ENCODE measurements around the gene COL23A1. TPM values are rescaled to one million over a fixed set of nuclear protein-coding genes. Genes with fewer than 3 reads are reported as not detected.

The COL23A1 gene
- total and polyA plus RNA-seq, 2 experiments from 2014 or later: 4.8 to 8.2 TPM

- TF ChIP-seq, protein P1, sequence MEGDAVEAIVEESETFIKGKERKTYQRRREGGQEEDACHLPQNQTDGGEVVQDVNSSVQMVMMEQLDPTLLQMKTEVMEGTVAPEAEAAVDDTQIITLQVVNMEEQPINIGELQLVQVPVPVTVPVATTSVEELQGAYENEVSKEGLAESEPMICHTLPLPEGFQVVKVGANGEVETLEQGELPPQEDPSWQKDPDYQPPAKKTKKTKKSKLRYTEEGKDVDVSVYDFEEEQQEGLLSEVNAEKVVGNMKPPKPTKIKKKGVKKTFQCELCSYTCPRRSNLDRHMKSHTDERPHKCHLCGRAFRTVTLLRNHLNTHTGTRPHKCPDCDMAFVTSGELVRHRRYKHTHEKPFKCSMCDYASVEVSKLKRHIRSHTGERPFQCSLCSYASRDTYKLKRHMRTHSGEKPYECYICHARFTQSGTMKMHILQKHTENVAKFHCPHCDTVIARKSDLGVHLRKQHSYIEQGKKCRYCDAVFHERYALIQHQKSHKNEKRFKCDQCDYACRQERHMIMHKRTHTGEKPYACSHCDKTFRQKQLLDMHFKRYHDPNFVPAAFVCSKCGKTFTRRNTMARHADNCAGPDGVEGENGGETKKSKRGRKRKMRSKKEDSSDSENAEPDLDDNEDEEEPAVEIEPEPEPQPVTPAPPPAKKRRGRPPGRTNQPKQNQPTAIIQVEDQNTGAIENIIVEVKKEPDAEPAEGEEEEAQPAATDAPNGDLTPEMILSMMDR (conservative IDR thresholded peaks at IDR 0.05; ENCODE audit: low read depth in 2 of 2): no peak
- TF ChIP-seq EZH2 (IDR thresholded peaks at IDR 0.05; ENCODE audit: low read depth, unreplicated experiment) (no peak), ZNF114 (CRISPR knock-in tag; IDR thresholded peaks at IDR 0.05) (no peak), POLR2AphosphoS5 (IDR thresholded peaks at IDR 0.05; ENCODE audit: low read depth) (no peak), STAT1 (IDR thresholded peaks at IDR 0.05; ENCODE audit: unreplicated experiment) (no peak), EZH2phosphoT487 (IDR thresholded peaks at IDR 0.05; ENCODE audit: unreplicated experiment) (no peak), NANOG (IDR thresholded peaks at IDR 0.05; ENCODE audit: borderline replicate concordance) (no peak), CREB1 (CRISPR knock-in tag; IDR thresholded peaks at IDR 0.05; ENCODE audit: low read depth) (no peak)
These were observed 362.3 kb downstream of the COL23A1 start (continued) for GRCh38 chr5:178227929-178228328.

DNA sequence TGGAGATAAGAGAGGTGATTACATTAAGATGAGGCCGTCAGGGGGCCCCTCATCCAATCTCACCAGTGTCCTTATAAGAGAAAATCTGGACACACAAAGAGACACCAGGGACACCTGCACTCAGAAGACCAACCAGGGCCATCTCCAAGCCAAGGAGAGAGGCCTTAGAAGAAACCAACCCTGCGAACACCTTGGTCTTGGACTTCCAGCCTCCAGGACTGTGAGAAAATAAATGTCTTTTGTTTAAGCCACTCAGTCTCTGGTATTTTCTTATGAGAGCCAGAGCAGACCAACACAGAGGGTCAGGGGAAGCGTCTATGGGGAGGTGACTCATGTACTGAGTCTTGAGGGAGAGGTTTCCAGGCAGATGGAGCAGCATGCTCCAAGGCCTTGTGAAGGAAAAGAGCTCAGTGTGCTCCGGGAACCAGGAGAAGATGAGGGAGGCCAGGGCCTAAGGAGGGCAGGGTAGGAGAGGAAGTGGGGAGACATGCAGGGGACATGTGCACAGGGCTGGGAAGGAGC, 363.0 kb downstream of the COL23A1 start:
- no peak overlapping the region for H3K4me3 Mint-ChIP-seq
- no peaks in the 10 kb centered on the region; the same call in 2 of the 3 replicates for H3K9me3 Mint-ChIP-seq
- DNase-seq (ENCODE audit: low spot score) (no peak), ATAC-seq (no peak)
- Histone ChIP-seq H3K4me1 (ENCODE audit: insufficient read depth) (peaks cover 24% of the 10 kb centered on the region; the same call in 1 of the 2 replicates), H3K27ac (ENCODE audit: low read depth) (no peak overlapping the region), H2AFZ (no peak overlapping the region), H3K4me3 (no peak overlapping the region), H4K20me1 (replicated peaks; ENCODE audit: insufficient read depth) (peaks cover 6% of the 10 kb centered on the region; the same call in 1 of the 2 replicates), H3K9me2 (ENCODE audit: insufficient read depth) (no peaks in the 10 kb centered on the region), H3F3A (replicated peaks; ENCODE audit: low read depth) (0 out of 2 replicates have a peak, but pooled peaks cover 3% of the 10 kb centered on the region), H3K79me2 (replicated peaks; ENCODE audit: insufficient read depth) (peaks cover 13% of the 10 kb centered on the region; the same call in 1 of the 2 replicates), H3K27me3 (ENCODE audit: insufficient read depth) (no peaks in the 10 kb centered on the region), H3K4me2 (no peak overlapping the region), H3K36me3 (ENCODE audit: insufficient read depth) (peaks cover 9% of the 10 kb centered on the region)
- peaks cover 34% of the 10 kb centered on the region for H3K4me1 Mint-ChIP-seq
- peaks cover 14% of the 10 kb centered on the region for H3K27me3 Mint-ChIP-seq (ENCODE audit: insufficient read depth, low read depth, poor library complexity)
- no peak for TF ChIP-seq EZH2 (IDR thresholded peaks at IDR 0.05; ENCODE audit: low read depth, unreplicated experiment)
- TF ChIP-seq, protein P2, sequence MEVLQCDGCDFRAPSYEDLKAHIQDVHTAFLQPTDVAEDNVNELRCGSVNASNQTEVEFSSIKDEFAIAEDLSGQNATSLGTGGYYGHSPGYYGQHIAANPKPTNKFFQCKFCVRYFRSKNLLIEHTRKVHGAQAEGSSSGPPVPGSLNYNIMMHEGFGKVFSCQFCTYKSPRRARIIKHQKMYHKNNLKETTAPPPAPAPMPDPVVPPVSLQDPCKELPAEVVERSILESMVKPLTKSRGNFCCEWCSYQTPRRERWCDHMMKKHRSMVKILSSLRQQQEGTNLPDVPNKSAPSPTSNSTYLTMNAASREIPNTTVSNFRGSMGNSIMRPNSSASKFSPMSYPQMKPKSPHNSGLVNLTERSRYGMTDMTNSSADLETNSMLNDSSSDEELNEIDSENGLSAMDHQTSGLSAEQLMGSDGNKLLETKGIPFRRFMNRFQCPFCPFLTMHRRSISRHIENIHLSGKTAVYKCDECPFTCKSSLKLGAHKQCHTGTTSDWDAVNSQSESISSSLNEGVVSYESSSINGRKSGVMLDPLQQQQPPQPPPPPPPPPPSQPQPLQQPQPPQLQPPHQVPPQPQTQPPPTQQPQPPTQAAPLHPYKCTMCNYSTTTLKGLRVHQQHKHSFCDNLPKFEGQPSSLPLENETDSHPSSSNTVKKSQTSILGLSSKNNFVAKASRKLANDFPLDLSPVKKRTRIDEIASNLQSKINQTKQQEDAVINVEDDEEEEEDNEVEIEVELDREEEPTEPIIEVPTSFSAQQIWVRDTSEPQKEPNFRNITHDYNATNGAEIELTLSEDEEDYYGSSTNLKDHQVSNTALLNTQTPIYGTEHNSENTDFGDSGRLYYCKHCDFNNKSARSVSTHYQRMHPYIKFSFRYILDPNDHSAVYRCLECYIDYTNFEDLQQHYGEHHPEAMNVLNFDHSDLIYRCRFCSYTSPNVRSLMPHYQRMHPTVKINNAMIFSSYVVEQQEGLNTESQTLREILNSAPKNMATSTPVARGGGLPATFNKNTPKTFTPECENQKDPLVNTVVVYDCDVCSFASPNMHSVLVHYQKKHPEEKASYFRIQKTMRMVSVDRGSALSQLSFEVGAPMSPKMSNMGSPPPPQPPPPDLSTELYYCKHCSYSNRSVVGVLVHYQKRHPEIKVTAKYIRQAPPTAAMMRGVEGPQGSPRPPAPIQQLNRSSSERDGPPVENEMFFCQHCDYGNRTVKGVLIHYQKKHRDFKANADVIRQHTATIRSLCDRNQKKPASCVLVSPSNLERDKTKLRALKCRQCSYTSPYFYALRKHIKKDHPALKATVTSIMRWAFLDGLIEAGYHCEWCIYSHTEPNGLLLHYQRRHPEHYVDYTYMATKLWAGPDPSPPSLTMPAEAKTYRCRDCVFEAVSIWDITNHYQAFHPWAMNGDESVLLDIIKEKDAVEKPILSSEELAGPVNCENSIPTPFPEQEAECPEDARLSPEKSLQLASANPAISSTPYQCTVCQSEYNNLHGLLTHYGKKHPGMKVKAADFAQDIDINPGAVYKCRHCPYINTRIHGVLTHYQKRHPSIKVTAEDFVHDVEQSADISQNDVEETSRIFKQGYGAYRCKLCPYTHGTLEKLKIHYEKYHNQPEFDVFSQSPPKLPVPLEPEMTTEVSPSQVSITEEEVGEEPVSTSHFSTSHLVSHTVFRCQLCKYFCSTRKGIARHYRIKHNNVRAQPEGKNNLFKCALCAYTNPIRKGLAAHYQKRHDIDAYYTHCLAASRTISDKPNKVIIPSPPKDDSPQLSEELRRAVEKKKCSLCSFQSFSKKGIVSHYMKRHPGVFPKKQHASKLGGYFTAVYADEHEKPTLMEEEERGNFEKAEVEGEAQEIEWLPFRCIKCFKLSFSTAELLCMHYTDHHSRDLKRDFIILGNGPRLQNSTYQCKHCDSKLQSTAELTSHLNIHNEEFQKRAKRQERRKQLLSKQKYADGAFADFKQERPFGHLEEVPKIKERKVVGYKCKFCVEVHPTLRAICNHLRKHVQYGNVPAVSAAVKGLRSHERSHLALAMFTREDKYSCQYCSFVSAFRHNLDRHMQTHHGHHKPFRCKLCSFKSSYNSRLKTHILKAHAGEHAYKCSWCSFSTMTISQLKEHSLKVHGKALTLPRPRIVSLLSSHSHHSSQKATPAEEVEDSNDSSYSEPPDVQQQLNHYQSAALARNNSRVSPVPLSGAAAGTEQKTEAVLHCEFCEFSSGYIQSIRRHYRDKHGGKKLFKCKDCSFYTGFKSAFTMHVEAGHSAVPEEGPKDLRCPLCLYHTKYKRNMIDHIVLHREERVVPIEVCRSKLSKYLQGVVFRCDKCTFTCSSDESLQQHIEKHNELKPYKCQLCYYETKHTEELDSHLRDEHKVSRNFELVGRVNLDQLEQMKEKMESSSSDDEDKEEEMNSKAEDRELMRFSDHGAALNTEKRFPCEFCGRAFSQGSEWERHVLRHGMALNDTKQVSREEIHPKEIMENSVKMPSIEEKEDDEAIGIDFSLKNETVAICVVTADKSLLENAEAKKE (CRISPR knock-in tag; IDR thresholded peaks at IDR 0.05): no peak
- TF ChIP-seq NANOG (IDR thresholded peaks at IDR 0.05; ENCODE audit: borderline replicate concordance): no peak
- TF ChIP-seq STAT1 (IDR thresholded peaks at IDR 0.05; ENCODE audit: unreplicated experiment): no peak
- TF ChIP-seq ZNF331 (CRISPR knock-in tag; IDR thresholded peaks at IDR 0.05; ENCODE audit: low read depth): no peak
- TF ChIP-seq, protein P3, sequence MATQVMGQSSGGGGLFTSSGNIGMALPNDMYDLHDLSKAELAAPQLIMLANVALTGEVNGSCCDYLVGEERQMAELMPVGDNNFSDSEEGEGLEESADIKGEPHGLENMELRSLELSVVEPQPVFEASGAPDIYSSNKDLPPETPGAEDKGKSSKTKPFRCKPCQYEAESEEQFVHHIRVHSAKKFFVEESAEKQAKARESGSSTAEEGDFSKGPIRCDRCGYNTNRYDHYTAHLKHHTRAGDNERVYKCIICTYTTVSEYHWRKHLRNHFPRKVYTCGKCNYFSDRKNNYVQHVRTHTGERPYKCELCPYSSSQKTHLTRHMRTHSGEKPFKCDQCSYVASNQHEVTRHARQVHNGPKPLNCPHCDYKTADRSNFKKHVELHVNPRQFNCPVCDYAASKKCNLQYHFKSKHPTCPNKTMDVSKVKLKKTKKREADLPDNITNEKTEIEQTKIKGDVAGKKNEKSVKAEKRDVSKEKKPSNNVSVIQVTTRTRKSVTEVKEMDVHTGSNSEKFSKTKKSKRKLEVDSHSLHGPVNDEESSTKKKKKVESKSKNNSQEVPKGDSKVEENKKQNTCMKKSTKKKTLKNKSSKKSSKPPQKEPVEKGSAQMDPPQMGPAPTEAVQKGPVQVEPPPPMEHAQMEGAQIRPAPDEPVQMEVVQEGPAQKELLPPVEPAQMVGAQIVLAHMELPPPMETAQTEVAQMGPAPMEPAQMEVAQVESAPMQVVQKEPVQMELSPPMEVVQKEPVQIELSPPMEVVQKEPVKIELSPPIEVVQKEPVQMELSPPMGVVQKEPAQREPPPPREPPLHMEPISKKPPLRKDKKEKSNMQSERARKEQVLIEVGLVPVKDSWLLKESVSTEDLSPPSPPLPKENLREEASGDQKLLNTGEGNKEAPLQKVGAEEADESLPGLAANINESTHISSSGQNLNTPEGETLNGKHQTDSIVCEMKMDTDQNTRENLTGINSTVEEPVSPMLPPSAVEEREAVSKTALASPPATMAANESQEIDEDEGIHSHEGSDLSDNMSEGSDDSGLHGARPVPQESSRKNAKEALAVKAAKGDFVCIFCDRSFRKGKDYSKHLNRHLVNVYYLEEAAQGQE (IDR thresholded peaks at IDR 0.05; ENCODE audit: unreplicated experiment): no peak
- no peak overlapping the region for H3K27ac Mint-ChIP-seq
- peaks cover 59% of the 10 kb centered on the region for H3K36me3 Mint-ChIP-seq (ENCODE audit: low read depth)

Data from GM23338 (cell line).